Neural cell (in vitro differentiated cells): ENCODE results near the gene ARHGAP6. TPM values are rescaled to one million over a fixed set of nuclear protein-coding genes. Genes with fewer than 3 reads are reported as not detected.

Experiments
- H2AFZ ChIP-seq: fragments of 200-600, 300-800 bp; sonication (generic), shearing (Covaris generic); 2 replicates; pipeline ENCODE4 v1.6.0; 2014; ENCODE audit warnings: low read depth, mild to moderate bottlenecking, antibody characterized with exemption, low read length, moderate library complexity
- H3F3A ChIP-seq: fragments of 200-600 bp; shearing (Covaris generic); 2 replicates; pipeline ENCODE4 v1.6.1; 2016; ENCODE audit warnings: mild to moderate bottlenecking, moderate library complexity, mixed read lengths, antibody characterized with exemption, low read length; ENCODE audit not compliant: insufficient read depth, poor library complexity, severe bottlenecking
- H3K27ac ChIP-seq: fragments of 200-600, 300-800 bp; sonication (generic), shearing (Covaris generic); 2 replicates; pipeline ENCODE4 v1.5.1; 2014; ENCODE audit warnings: mild to moderate bottlenecking, low read length, moderate library complexity
- H3K27me3 ChIP-seq: fragments of 300-800, 200-600 bp; sonication (generic), shearing (Covaris generic); 2 replicates; pipeline ENCODE4 v1.6.0; 2014; ENCODE audit warnings: mild to moderate bottlenecking, low read depth, low read length, moderate library complexity; ENCODE audit not compliant: insufficient read depth
- H3K36me3 ChIP-seq: fragments of 300-800, 200-600 bp; sonication (generic), shearing (Covaris generic); 2 replicates; pipeline ENCODE4 v1.5.1; 2014; ENCODE audit warnings: mild to moderate bottlenecking, antibody characterized with exemption, low read length, moderate library complexity; ENCODE audit not compliant: insufficient read depth
- H3K4me2 ChIP-seq: fragments of 300-800, 200-600 bp; sonication (generic), shearing (Covaris generic); 2 replicates; pipeline ENCODE4 v1.6.0; 2014; ENCODE audit warnings: mild to moderate bottlenecking, low read length
- H3K4me3 ChIP-seq: fragments of 300-800, 200-600 bp; sonication (generic), shearing (Covaris generic); 2 replicates; pipeline ENCODE4 v1.5.1; 2014; ENCODE audit warnings: mild to moderate bottlenecking, low read length, moderate library complexity
- H3K79me2 ChIP-seq: fragments of 200-600 bp; shearing (Covaris generic); replicated peaks from 2 replicates; pipeline ENCODE4 v1.6.0; 2014; ENCODE audit warnings: mild to moderate bottlenecking, low read length, moderate library complexity; ENCODE audit not compliant: insufficient read depth
- H3K9ac ChIP-seq: fragments of 300-800, 200-600 bp; sonication (generic), shearing (Covaris generic); 2 replicates; pipeline ENCODE4 v1.6.1; 2016; ENCODE audit warnings: mild to moderate bottlenecking, low read length, mixed read lengths
- H3K9me2 ChIP-seq: fragments of 200-600 bp; shearing (Covaris generic); 2 replicates; pipeline ENCODE4 v1.6.1; 2016; ENCODE audit warnings: mild to moderate bottlenecking, low read length, mixed read lengths; ENCODE audit not compliant: insufficient read depth
- H3K9me3 ChIP-seq: fragments of 200-600, 300-800 bp; sonication (generic), shearing (Covaris generic); 2 replicates; pipeline ENCODE4 v1.6.1; 2016; ENCODE audit warnings: mild to moderate bottlenecking, mixed run types, low read length, moderate library complexity, mixed read lengths
- H4K20me1 ChIP-seq: fragments of 200-600 bp; shearing (Covaris generic); 2 replicates; pipeline ENCODE4 v1.6.1; 2016; ENCODE audit warnings: mild to moderate bottlenecking, mixed run types; ENCODE audit not compliant: insufficient read depth
- EP300 ChIP-seq: fragments of 450-650 bp; conservative IDR thresholded peaks from 2 replicates; pipeline ENCODE4 v1.6.1; 2014; ENCODE audit warnings: antibody characterized with exemption, mild to moderate bottlenecking, moderate library complexity; ENCODE audit not compliant: poor library complexity, severe bottlenecking
- EZH2 ChIP-seq: fragments of 200-600, 300-800 bp; shearing (Covaris generic), sonication (generic); IDR thresholded peaks from 2 replicates; pipeline ENCODE4 v1.6.1; 2014; ENCODE audit warnings: antibody characterized with exemption, low read length, borderline replicate concordance, mild to moderate bottlenecking; ENCODE audit not compliant: insufficient read depth, poor library complexity, severe bottlenecking
- MXI1 ChIP-seq: fragments of 450-650 bp; conservative IDR thresholded peaks from 2 replicates; pipeline ENCODE4 v1.6.1; 2014; ENCODE audit warnings: antibody characterized with exemption, mild to moderate bottlenecking; ENCODE audit not compliant: poor library complexity, severe bottlenecking
- POLR2AphosphoS5 ChIP-seq: IDR thresholded peaks from 2 replicates; pipeline ENCODE4 v1.6.1; 2012
- RAD21 ChIP-seq: fragments of 450-650 bp; conservative IDR thresholded peaks from 2 replicates; pipeline ENCODE4 v1.6.1; 2014; ENCODE audit warnings: antibody characterized with exemption, mild to moderate bottlenecking, moderate library complexity
- SMC3 ChIP-seq: fragments of 450-650 bp; conservative IDR thresholded peaks from 2 replicates; pipeline ENCODE4 v1.6.1; 2014; ENCODE audit warnings: antibody characterized with exemption, mild to moderate bottlenecking, moderate library complexity; ENCODE audit not compliant: poor library complexity
- TAF1 ChIP-seq: IDR thresholded peaks from 2 replicates; pipeline ENCODE4 v1.6.1; 2012; ENCODE audit warnings: low read depth
- polyA plus RNA-seq: library from polyadenylated mRNA; depleted of rRNA; stranded (reverse); fragments of >200 nt; gene quantifications from 2 replicates; pipeline ENCODE4 v1.2.3, GENCODE V29; 2014
- small RNA-seq, 3 experiments: library from RNA; depleted of rRNA; stranded (forward); fragments of <200 nt; gene quantifications; one replicate each; pipeline ENCODE3, GENCODE V24; 2012
- TF ChIP-seq, protein P1 (sequence below): fragments of 450-650 bp; IDR thresholded peaks from 2 replicates; pipeline ENCODE4 v1.5.1; 2014; ENCODE audit warnings: antibody characterized with exemption, mild to moderate bottlenecking, moderate library complexity; ENCODE audit not compliant: poor library complexity, severe bottlenecking
- TF ChIP-seq, protein P2 (sequence below): IDR thresholded peaks from 2 replicates; pipeline ENCODE4 v1.6.1; 2012; ENCODE audit warnings: borderline replicate concordance

The ARHGAP6 gene
- polyA plus RNA-seq, 1 donor from 2014 or later, result 0.40 TPM

DNA sequence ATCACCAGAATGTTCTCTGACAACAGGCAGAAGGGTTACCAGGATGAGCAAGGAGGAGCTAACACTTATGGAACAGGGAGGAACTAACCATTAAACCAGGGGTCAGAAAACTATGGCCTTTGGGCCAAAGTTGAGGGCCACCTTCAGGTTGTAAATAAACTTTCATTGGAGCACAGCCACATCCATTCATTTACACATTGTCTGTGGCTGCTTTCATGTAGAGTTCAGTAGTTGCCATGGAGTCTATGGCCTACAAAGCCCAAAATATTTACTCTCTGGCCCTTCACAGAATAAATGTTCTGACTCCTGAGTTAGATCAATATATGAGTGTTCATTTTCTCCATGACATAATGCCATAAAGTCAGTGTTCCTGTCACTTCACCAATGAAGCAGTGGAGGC lies 567.8 kb downstream of the ARHGAP6 start:
- Histone ChIP-seq H3K9me3 (no peaks in the 10 kb centered on the region), H3K4me2 (no peak overlapping the region), H3K79me2 (no peaks in the 10 kb centered on the region), H3K4me3 (no peak overlapping the region), H3K9ac (no peak overlapping the region), H3K36me3 (no peaks in the 10 kb centered on the region), H4K20me1 (no peaks in the 10 kb centered on the region), H3K9me2 (no peaks in the 10 kb centered on the region), H2AFZ (no peak overlapping the region), H3F3A (no peaks in the 10 kb centered on the region), H3K27me3 (no peaks in the 10 kb centered on the region), H3K27ac (no peak overlapping the region)
- no peak for TF ChIP-seq RAD21
- no peak for TF ChIP-seq TAF1
- no peak for TF ChIP-seq EZH2
- TF ChIP-seq POLR2AphosphoS5, result no peak
- TF ChIP-seq MXI1, result no peak
- TF ChIP-seq, protein P1, sequence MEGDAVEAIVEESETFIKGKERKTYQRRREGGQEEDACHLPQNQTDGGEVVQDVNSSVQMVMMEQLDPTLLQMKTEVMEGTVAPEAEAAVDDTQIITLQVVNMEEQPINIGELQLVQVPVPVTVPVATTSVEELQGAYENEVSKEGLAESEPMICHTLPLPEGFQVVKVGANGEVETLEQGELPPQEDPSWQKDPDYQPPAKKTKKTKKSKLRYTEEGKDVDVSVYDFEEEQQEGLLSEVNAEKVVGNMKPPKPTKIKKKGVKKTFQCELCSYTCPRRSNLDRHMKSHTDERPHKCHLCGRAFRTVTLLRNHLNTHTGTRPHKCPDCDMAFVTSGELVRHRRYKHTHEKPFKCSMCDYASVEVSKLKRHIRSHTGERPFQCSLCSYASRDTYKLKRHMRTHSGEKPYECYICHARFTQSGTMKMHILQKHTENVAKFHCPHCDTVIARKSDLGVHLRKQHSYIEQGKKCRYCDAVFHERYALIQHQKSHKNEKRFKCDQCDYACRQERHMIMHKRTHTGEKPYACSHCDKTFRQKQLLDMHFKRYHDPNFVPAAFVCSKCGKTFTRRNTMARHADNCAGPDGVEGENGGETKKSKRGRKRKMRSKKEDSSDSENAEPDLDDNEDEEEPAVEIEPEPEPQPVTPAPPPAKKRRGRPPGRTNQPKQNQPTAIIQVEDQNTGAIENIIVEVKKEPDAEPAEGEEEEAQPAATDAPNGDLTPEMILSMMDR, result no peak
- TF ChIP-seq SMC3, result no peak
- TF ChIP-seq, protein P2, sequence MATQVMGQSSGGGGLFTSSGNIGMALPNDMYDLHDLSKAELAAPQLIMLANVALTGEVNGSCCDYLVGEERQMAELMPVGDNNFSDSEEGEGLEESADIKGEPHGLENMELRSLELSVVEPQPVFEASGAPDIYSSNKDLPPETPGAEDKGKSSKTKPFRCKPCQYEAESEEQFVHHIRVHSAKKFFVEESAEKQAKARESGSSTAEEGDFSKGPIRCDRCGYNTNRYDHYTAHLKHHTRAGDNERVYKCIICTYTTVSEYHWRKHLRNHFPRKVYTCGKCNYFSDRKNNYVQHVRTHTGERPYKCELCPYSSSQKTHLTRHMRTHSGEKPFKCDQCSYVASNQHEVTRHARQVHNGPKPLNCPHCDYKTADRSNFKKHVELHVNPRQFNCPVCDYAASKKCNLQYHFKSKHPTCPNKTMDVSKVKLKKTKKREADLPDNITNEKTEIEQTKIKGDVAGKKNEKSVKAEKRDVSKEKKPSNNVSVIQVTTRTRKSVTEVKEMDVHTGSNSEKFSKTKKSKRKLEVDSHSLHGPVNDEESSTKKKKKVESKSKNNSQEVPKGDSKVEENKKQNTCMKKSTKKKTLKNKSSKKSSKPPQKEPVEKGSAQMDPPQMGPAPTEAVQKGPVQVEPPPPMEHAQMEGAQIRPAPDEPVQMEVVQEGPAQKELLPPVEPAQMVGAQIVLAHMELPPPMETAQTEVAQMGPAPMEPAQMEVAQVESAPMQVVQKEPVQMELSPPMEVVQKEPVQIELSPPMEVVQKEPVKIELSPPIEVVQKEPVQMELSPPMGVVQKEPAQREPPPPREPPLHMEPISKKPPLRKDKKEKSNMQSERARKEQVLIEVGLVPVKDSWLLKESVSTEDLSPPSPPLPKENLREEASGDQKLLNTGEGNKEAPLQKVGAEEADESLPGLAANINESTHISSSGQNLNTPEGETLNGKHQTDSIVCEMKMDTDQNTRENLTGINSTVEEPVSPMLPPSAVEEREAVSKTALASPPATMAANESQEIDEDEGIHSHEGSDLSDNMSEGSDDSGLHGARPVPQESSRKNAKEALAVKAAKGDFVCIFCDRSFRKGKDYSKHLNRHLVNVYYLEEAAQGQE, result no peak
- no peak for TF ChIP-seq EP300

DNA sequence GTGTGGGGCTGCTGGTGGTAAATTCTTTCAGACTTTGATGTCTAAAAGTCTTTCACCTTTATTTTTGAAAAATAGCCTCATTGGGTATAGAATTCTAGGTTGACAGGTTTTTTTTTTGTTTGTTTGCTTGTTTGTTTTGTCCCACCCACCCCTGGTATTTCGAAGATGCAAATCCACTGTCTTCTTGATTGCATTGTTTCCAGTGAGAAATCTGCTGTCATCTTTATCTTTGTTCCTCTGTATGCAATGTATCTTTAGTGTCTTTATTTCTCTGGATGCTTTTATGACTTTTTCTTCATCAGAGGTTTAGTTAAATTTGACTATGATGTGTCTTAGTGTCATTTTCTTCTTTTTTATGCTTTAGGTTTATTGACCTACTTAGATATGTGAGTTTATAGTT lies 575.9 kb downstream of the ARHGAP6 start:
- Histone ChIP-seq H3K27ac (no peak overlapping the region), H2AFZ (no peak overlapping the region), H3F3A (no peaks in the 10 kb centered on the region), H3K36me3 (no peaks in the 10 kb centered on the region), H3K4me2 (no peak overlapping the region), H3K9me2 (no peaks in the 10 kb centered on the region), H3K9me3 (no peaks in the 10 kb centered on the region), H4K20me1 (no peaks in the 10 kb centered on the region), H3K79me2 (no peaks in the 10 kb centered on the region), H3K4me3 (no peak overlapping the region), H3K27me3 (no peaks in the 10 kb centered on the region), H3K9ac (no peak overlapping the region)
- TF ChIP-seq POLR2AphosphoS5 (no peak), SMC3 (no peak)

Small RNA genes within 50 kb of the gene (small RNA-seq; reads per million reads assigned to genes)
- gene MIR548AX, result 0 to 0.77 (median 0) reads per million in 3 experiments
- 0 to 1.2 (median 0) reads per million in 3 experiments for gene RF00019
- gene RF02271, result 0 reads per million in 3 experiments

Other genes starting within 250 kb of the ARHGAP6 start
- 37.2 and 38.4 TPM in 2 replicates for gene MSL3, start 92.3 kb upstream of the ARHGAP6 start, polyA plus RNA-seq